SHP77 (cell line): Measurements from ENCODE around the gene RBPJ.
A peak's percentile ranks its signal among the peaks of the same experiment; 100 is the strongest.
"Not testable (repeated sequence)": the region's sequence is repeated elsewhere in the genome, so short reads cannot be mapped to it uniquely, and the experiment has no call there.

Experiments used
- DNase-seq, 2 experiments: peaks; one replicate each; lab custom pipeline; 2025; lab: John Stamatoyannopoulos, UW

Gene RBPJ

GRCh38 chr4:26375551-26375950, 54.7 kb downstream of the RBPJ start:
- no peak for DNase-seq

GRCh38 chr4:26377328-26378311, 56.8 kb downstream of the RBPJ start:
- no peak for DNase-seq

DNA sequence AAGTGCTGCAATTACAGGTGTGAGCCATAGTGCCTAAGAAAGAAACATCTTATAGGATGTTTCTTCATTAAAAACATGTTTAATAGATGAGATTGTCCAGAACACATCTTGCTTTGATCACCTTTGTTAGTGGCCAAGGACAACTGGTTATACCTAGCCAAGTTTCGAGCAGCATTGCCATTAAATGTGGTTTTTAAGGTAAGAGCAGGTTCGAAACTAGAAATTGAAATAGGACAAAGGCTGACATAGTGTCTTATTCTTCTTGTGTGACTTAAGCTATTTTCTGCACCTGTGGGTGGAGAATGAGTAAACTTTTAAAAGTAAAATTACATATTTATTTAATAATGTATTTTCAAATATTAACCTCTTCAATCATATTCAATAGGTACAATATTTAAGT, 59.0 kb downstream of the RBPJ start:
- no peak for DNase-seq

GRCh38 chr4:26380740-26381139, 59.9 kb downstream of the RBPJ start:
- DNase-seq, result no peak

GRCh38 chr4:26384380-26385057, 63.7 kb downstream of the RBPJ start:
- no peak for DNase-seq

GRCh38 chr4:26385690-26386089, 64.9 kb downstream of the RBPJ start:
- DNase-seq, result no peak

DNA sequence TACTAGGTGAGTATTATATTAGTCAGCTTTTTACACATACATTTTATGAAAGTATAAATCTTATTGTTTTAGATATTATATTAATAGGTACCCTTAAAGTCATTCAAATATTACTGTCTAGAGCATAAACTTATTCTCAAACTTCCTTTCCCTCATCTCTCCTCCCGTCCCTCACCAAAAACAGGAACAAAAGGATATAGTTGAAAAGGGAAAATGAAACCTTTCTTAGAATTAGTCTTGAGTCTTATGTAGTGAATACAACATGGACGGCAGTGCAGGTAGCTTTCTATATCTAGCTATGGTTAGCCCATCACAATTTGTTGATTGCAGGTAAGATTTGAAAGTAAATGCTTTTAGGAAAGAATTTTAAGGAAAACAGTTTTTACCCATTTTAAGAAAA, 65.6 kb downstream of the RBPJ start:
- DNase-seq, result no peak

DNA sequence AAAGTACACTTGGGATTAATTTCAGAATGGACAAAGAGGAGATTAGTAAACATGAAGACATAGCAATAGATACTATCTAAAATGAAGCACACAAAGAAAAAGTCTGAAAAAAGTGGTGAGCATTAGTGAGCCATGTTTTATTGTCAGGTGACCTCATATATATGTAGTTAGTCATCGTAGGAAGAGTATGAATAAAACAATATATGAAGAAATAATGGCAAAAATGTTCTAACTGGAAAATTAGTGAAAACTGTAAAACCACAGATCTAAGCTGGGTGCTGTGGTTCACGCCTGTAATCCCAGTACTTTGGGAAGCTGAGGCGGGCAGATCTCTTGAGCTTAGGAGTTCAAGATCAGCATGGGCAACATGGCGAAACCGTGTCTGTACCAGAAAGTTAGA, 67.9 kb downstream of the RBPJ start:
- no peak for DNase-seq

- DNase-seq, result no peak
These were observed 76.3 kb downstream of the RBPJ start for GRCh38 chr4:26397086-26397485.

DNA sequence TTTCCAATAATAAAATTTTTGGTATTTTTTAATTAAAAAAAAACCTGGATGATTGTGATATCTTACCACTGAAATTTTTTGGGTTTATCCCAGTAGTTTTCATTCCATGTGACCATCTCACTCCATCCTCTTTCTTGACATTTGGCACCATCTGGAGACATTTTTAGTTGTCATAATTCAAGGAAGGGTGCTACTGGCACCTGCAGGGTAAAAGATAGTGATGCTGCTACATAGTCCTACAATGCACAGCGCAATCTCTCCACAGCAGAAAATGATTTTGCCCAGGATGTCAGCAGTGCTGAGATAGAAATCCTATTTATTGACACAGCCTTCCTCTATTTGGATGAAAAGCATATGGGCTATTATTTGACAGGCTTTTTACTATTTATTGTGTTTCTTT, 79.3 kb downstream of the RBPJ start:
- no peak for DNase-seq

DNA sequence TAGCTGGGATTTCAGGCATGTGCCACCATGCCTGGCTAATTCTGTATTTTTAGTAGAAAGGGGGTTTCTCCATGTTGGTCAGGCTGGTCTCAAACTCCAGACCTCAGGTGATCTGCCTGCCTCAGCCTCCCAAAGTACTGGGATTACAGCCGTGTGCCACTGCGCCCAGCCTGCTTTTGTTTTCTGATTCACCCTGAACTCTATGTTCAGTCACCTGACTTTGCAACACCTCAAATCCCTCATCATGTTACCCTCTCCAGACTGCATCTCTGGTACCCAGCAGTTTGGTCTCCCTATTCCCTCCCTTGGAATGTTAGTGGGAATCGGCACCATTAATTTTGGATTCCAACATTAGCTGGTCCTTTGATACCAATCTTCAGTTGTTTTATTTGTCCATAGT, 81.2 kb downstream of the RBPJ start:
- DNase-seq, result not testable (repeated sequence)

DNA sequence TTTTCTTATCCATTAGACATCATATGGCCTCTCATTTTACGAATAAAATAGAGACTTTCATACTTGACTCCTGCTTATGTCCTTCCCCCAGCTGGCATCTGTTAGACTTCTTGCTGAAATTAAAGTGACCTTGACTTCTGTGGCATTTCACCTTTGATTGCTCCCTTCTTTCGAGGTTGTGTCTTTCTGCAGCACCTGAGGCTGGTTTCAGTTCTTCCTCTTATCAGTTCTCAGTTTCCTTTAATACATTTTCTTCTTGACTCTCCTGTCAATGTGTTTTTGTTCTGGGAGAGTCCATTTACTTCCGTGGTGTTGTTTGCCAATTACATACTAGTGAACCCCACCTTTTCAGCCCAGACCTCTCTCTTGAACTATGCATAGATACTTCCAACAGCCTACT, 81.6 kb downstream of the RBPJ start:
- no peak for DNase-seq

DNA sequence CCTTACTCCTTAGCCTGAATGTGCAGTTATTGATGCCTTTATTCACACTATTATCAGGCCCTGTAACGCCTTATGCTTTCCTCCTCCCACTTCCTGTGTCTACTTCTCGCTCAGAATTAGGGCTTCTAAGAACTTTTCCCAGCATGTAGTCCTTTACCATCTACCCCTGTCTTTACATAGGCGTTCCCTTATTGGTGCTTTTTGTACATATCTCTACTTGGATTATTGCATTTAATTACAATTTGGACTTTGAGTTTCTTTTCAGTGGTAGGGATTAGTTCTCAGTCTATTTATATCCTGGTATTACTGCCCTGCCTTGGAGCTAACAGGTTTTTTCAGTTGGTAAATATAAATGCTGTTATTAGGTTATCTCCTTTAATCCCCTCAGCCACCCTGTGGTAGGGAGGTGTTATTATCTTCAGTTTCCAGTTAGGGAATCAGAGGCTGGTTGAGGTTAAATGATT, 84.0 kb downstream of the RBPJ start:
- DNase-seq, result no peak

DNA sequence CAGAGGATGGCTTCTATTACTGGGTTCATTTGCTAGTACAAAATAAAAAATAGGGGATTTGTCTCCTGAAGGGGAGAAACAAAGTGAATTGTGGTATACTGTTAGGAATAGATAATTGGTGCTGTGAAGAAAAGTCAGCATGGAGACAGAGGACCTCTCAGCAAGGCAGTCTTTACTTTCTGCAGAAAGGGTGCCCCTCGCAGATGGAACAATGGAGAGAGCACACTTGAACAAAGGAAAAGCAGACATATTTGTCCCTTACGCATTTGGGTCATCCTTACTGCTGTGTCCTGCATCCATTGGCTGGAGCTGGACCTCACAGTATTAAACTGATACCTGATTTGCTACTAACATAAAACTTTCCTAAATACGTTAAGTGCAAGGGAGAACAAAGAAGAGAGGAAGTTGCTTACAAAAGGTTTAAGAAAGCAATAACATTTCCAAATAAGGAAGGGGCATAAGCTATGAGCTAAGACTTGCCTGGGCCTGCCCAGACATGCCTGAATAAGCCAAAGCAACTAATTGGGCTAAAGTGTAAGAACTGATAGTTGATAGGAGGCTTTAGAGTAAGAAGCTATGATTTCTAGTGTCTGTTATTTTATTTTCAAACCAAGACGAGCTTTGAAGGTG, 85.6 kb downstream of the RBPJ start:
- no peak for DNase-seq

DNA sequence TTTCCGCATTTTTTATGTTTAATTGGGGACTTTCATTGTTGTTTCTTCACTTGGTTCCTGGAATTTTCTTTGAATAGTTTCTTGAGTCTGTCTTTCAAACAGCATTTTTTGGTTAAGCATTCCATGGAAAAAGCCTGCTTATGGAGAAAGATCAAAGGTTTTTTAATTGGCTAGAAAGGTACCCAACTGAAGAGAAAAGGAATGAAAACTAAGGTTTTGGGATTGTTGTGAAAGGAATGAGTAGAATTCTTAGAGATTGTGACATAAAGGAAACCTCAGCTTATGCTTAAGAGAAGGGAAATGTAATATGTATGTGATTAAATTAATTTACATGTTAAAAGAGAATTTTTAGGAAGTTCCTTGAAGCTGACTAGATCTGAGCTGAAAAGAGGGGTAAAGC, 86.7 kb downstream of the RBPJ start:
- DNase-seq, result no peak

GRCh38 chr4:26410385-26411293, 89.8 kb downstream of the RBPJ start:
- peak in 1 of 2 experiments; percentile 8 for DNase-seq

GRCh38 chr4:26412381-26413372, 91.9 kb downstream of the RBPJ start:
- no peak for DNase-seq

DNA sequence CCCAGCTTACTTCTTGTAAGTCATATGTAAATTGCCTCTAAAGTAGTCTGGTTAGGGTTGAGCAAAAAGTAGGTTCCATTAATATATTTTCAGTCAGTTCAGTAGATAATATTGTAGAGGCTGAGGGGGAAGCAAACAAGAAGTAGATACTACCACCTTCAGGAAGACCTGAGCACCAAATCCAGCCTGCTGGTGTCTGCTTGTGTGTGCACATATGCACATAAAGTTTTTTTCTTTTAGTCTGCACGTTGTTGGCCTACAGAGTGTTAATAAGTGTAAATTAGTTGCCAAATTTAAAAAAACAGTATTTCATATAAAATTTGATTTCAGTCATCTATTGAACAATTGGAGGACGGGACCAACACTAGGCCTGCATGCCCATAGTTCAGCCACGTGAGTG, 92.8 kb downstream of the RBPJ start:
- DNase-seq, result no peak

GRCh38 chr4:26418107-26418506, 97.3 kb downstream of the RBPJ start:
- DNase-seq, result no peak

DNA sequence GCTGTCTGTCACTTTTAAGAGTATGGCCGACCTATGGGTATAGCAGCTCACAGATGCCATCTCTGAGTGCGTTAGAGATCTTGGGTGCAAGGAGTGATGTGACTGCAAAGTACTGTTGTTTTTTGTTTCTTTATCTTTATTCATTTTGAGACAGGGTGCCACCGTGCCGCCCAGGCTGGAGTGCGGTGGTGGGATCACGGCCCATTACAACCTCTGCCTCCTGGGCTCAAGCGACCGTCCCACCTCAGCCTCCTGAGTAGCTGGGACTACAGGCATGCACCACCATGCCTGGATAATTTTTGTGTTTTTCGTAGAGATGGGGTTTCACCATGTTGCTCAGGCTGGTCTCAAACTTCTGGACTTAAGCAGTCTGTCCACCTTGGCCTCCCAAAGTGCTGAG, 98.0 kb downstream of the RBPJ start:
- no peak for DNase-seq
